ENCODE results near the gene INMT. TPM values are rescaled to one million over a fixed set of nuclear protein-coding genes. Genes with fewer than 3 reads are reported as not detected.

Gene INMT
- total and polyA plus RNA-seq, 2 of the 8 experiments (the other 6 are each of a cell fraction or from before 2014, with no cell fraction given), result 0.60 to 0.94 TPM

GRCh38 chr7:30797176-30798040 lies 45.5 kb downstream of the INMT start (continued):
- no peak for TF ChIP-seq CTCF (IDR thresholded peaks at IDR 0.05; ENCODE audit: control extremely low read depth in 1 of 3, insufficient read depth in 1 of 3, low read depth in 1 of 3, low read length in 3 of 3)
- TF ChIP-seq HDAC6 (IDR thresholded peaks at IDR 0.05; ENCODE audit: low read depth, low read length), result no peak
- TF ChIP-seq SAP30 (IDR thresholded peaks at IDR 0.05; ENCODE audit: insufficient read depth, insufficient replicate concordance, low read length), result no peak
